Epithelial cell of esophagus (primary cell): Measurements from ENCODE around the gene MEIKIN.

Experiments used
- DNase-seq: peaks from one replicate; pipeline ENCODE4 v3.0.0; 2010; ENCODE audit warnings: low read depth
- H3K4me3 ChIP-seq: 2 replicates; pipeline ENCODE4 v1.5.1; 2011; ENCODE audit warnings: mild to moderate bottlenecking, low read length, control low read depth
- CTCF ChIP-seq: IDR thresholded peaks from 2 replicates; pipeline ENCODE4 v1.5.1; 2011; ENCODE audit warnings: low read depth, mild to moderate bottlenecking, low read length, control low read depth, inconsistent platforms; ENCODE audit not compliant: insufficient read depth; ENCODE audit errors: missing control alignments

The MEIKIN gene

GRCh38 chr5:131944702-131945550 is 537 bp downstream of the MEIKIN start:
- no peak for TF ChIP-seq CTCF
- no peak for DNase-seq
- H3K4me3 ChIP-seq, result no peak overlapping the region

- TF ChIP-seq CTCF, result no peak
- H3K4me3 ChIP-seq, result no peak overlapping the region
- no peak for DNase-seq
Observed at GRCh38 chr5:131943916-131944315, 1.5 kb downstream of the MEIKIN start.

GRCh38 chr5:131942016-131942415 is 3.4 kb downstream of the MEIKIN start:
- DNase-seq, result no peak
- no peak for TF ChIP-seq CTCF
- H3K4me3 ChIP-seq, result no peak overlapping the region

GRCh38 chr5:131939690-131940345 is 5.6 kb downstream of the MEIKIN start:
- H3K4me3 ChIP-seq, result no peak overlapping the region
- DNase-seq, result no peak
- no peak for TF ChIP-seq CTCF

- no peak for DNase-seq
- TF ChIP-seq CTCF, result no peak
- H3K4me3 ChIP-seq, result no peak overlapping the region
Observed at GRCh38 chr5:131932235-131932634, 13.2 kb downstream of the MEIKIN start.

GRCh38 chr5:131928957-131929356 is 16.5 kb downstream of the MEIKIN start:
- no peak for TF ChIP-seq CTCF
- DNase-seq, result no peak
- no peak overlapping the region for H3K4me3 ChIP-seq

GRCh38 chr5:131926168-131926567 is 19.3 kb downstream of the MEIKIN start:
- no peak for DNase-seq
- H3K4me3 ChIP-seq, result no peak overlapping the region
- TF ChIP-seq CTCF, result no peak
